Stimulated activated CD8-positive, alpha-beta memory T cell treated with anti-CD3 and anti-CD28 coated beads, Interleukin-2, amount 100 ng/mL, for 1 hour (primary cell): ENCODE data around the gene TUBB1.
"Not testable (repeated sequence)": the region's sequence is repeated elsewhere in the genome, so short reads cannot be mapped to it uniquely, and the experiment has no call there.

Source experiments
- DNase-seq, 2 donors: peaks; one replicate each; pipeline ENCODE4 v3.0.0-alpha.2; 2020; ENCODE audit warnings: low read depth in 2 of 2

The TUBB1 gene

GRCh38 chr20:59006167-59006863 is 12.9 kb upstream of the TUBB1 start:
- DNase-seq: no peak

DNA sequence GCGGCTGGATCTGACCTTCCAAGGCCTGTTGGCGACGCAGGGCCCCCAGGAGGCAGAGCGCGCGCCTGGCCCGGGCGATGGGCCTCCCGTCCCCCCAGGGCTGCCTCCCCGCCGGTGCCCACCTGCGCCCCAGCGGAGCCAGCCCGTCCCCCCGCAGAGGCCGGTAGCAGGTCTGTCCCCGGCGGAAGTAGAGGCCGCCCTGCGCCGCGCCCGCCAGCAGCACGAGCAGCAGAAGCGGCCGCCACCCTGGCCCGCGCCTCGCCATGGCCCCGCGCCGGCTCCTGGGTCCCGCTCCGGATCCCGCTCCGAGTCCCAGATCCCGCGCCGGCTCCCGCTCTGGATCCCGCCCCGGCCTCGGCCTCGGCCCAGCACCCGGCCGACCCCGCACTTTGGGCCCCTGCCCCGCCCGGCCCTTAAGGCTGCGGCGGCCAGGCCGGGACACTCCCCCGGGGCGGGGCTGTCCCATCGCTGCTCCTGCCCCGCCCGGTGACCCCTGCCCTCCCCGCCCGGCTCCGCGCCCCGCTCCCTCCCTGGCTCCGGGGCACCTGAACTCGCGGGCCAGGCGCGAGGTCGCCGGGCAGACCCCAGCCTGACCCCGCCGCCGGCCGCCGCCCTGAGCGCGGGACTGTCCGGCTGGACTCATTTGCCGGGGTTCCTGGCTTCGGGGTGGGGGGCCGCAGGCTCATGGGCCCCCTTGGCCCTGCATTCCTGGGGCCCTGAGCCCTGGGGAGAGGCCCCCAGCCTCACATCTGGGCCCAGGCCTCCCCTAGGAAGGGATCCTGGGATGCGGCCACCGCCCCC is 12.2 kb upstream of the TUBB1 start, which contains the start of gene CTSZ:
Gene CTSZ, minus strand, starts transcription at position 391 of the 801 bp plus-strand sequence. Its CDS starts 126 bp downstream, at position 265.
- no peak for DNase-seq

- DNase-seq: no peak
Observed at GRCh38 chr20:59007665-59008511, 11.3 kb upstream of the TUBB1 start.

DNA sequence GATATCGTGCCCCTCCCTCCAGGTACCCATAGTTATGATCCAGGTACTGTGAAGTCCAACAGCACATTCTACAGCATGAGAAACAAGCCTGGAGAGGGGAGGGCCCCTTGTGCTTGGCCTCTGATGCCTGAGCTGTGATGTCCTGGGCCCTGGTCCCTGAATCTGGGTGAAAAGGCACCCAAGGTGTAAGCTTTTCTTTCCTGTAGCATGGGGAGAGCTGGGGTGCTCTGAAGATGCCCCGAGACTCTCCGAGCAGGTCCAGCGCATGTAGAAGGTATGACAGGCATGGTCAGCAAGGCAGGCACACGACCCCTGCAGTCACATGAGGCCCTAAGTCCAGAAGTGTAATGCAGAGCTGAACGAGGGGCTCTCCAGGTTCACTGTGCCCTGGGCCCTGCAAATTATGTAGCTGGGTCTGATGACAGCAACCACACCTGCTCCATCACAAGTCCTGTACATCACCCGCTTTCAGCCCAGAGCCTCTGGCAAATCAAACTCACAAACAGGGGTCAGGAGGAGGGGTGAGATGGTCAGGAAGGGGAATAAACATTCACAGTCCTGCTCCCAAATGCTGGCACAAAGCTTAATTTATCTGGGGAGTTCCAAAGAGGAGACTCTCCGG is 10.4 kb upstream of the TUBB1 start:
- DNase-seq: no peak

GRCh38 chr20:59010321-59010994 is 8.8 kb upstream of the TUBB1 start:
- DNase-seq: no peak

GRCh38 chr20:59010995-59011873 is 8.0 kb upstream of the TUBB1 start:
- no peak for DNase-seq

DNA sequence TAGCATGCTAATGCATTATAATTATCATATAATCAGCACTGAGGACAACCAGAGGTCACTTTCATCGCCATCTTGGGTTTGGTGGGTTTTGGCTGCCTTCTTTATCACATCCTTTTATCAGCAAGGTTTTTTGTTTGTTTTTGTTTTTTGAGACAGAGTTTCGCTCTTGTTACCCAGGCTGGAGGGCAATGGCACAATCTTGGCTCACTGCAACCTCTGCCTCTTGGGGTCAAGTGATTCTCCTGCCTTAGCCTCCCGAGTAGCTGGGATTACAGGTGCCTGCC is 7.4 kb upstream of the TUBB1 start:
- DNase-seq: not testable (repeated sequence)

DNA sequence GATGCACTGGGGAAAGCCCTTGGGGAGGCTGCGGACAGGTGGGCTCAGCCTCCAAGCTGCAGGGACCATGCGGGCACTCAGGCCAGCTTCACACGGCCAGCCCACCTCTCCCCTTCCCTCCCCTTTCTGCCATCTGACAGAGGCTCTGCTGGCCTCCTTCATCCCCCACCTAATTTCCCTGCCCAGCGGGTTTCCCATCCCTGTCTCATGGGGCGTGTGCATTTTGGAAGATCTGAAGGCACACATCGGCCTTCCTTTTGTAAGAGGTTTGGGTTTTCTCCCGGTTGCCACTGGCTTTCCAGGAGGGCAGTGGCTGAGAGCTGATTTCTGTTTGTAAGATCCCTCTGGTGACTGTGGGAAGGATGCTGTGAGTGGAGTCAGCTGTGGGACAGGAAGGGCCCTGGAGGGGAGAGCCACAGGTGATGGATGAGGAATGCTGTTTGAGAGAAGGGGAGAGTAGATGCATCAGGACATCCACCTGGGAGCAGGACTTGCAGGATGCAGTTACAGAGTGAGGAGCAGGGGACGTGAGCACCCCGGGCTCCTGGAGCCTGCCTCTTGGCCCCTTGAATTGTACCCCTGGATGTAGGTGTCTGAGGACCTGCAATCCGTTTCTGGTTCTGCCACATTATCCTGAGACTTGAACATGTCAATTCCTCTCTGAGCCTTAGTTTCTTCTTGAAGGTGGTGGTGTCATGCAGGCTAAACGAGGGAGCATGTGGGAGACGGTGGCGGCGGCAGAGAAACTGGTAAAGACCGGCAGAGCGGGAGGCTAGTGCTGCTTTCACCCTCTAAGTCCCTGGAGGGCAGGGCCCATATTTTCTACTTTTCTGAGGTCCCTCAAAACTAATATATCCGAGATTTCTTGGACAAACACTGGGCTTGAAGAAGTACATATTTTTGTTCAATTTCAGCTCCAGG is 5.9 kb upstream of the TUBB1 start:
- DNase-seq: no peak

DNA sequence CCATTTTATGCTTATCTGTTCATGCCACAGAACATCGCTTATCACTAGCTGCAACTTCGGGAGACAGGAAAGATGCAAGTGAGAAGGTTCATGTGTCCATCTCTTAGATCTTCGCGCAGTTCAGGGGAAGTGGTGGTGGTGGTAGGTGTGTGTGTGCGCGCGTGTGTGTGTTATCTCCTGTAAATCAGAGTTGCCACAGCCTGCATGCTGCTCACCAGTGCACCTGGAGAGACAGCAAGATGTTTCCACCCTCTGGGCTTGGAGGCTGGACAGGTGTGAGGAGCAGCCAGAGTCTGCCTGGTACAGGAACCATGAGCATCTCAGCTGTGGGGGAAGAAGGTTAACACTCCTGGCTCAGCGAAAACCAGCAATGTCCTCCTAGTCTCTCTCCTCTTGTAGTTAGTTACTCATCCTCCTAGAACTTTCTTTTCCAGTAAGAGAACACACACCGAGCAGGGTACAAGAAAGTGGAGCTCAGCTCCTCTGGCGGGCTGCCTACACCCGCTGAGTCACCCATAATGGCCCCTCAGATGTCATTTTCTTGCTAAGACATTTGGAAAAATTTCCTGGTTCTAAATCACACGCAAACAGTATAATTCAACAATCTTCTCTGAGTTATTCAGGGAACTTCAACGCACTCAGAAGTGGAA is 5.1 kb upstream of the TUBB1 start:
- DNase-seq: no peak

DNA sequence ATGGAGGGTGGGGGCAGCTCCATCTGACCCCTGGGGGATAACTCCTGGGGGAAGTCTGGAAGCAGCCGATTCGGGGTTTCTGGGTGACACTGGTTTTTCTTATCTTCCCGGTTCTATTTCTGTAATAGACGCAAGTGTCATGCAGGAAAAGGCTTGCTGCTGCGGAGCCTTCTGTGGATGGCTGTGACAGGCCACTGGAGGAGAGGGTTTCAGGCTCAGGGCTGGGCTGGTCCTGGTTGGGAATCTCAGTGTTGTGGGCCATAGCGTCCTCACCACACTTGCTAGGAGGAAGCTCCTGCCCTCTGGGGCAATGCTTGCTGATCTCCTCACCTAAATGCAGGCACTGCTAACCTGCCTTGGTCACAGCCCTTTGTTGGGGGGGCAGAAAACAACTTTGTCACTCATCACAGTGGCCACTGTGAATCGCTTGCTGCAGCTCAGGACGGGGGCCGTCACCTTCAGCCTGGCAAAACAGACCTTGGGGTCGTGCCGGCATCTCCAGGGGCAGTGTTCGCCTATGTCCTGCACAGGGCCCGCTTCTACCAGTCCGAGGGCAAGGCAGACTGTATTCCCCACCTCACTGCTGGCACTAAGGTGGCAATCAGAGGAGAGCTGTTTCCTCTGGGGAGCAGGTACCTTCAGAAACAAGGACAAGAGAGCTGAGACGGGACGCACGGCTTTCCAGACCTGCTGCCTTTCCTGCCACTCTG is 4.4 kb upstream of the TUBB1 start:
- no peak for DNase-seq

- DNase-seq: no peak
Observed at GRCh38 chr20:59015411-59015810, 3.8 kb upstream of the TUBB1 start.

DNA sequence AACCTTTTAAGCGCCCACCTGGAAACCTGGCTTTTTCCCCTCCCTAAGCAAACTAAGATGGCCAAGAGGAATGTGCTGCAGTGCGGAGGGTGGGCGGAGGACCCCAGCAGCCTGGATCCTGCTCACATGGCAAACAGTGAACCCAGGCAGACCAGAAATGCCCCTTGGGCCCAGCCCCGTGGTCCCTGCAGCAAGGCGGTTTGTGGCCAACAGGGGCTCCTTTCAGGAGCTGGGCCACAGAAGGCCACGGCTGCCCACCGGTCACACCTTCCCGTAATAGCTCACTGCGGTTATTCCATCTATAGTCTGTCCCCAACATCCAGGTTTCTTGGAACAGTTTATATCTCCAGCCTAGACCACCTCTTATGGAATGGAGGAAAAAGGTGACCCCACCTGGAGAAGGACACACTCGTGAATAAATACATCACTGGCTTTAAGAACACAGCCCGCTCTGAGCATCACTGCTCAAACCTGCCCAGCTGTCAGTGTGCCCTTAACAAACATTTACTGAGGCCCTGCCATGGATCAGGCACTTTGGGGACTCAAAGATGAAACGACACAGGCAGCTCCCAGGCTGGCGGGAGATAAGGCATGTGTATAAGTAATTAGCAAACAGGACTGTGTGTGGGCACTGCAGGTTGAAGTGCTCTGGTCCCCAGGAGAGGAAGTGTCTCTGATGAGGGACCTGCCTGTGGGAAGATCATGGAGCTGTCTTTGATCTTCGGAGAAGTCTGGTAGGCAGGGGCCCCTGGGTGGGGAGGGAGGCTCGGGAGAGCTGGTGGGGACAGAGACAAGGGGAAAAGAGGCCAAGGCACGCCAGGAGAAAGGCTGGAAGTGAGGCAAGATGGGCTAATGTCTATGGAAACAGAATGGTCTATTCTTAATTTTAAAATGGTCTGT is 3.2 kb upstream of the TUBB1 start:
- DNase-seq: no peak

- DNase-seq: no peak
Observed at GRCh38 chr20:59016795-59017492, 2.3 kb upstream of the TUBB1 start.

DNA sequence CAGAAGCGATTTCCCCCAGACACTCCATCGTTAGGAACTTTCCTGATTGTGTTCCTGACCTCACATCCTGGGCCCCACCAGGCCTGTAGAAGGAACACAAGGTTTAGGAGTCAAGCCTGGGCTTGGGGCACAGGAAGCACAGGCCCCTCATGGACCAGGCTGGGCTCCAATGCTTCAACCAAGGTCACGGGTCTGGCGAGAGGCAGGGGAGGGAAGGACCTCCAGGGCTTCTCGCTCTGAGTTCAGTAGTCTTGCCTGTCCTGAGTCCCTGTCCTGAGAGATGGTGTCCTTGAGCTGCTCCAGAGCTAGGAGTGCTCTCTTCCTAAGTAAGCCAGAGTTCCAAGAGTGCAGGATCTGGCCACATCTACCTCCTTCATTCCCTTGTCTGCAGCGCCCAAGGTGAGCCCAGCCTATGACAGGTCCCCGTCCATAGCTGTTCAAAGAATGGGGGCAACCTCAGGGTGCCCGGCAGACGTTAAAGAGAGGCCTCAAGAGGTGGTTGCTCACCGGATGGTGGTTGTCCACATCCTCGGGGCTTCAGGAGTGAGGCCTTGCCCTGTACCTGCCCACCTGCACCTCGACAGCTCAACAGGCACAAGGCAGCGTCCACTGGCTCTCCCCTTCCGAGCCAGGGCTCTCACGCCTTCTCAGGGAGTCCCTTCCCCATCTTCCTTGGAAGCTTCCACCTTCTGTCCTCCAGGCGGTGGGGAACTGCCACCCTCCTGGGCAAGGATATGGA is 1.6 kb upstream of the TUBB1 start:
- DNase-seq: no peak

GRCh38 chr20:59018817-59019216 is 412 bp upstream of the TUBB1 start:
- DNase-seq: no peak
